Mononuclear cell (primary cell): ENCODE data around the gene AGR3. TPM values are rescaled to one million over a fixed set of nuclear protein-coding genes. Genes with fewer than 3 reads are reported as not detected.
A peak's percentile ranks its signal among the peaks of the same experiment; 100 is the strongest.
"Not testable (repeated sequence)": the region's sequence is repeated elsewhere in the genome, so short reads cannot be mapped to it uniquely, and the experiment has no call there.

Source experiments
- H3K27me3 ChIP-seq: 2 replicates; pipeline ENCODE4 v1.6.0; 2011; ENCODE audit warnings: low read length, control low read depth; ENCODE audit not compliant: insufficient read depth
- H3K4me1 ChIP-seq: 2 replicates; pipeline ENCODE4 v1.5.1; 2011; ENCODE audit warnings: mild to moderate bottlenecking, low read length, control low read depth; ENCODE audit not compliant: insufficient read depth
- H3K4me3 ChIP-seq: 2 replicates; pipeline ENCODE4 v1.5.1; 2011; ENCODE audit warnings: mild to moderate bottlenecking, low read length, moderate library complexity
- H3K9me3 ChIP-seq: 2 replicates; pipeline ENCODE4 v1.5.1; 2011; ENCODE audit warnings: low read depth, mild to moderate bottlenecking, control low read depth, low read length
- total RNA-seq: library from RNA; depleted of rRNA; stranded (reverse); fragments of >200 nt; gene quantifications from one replicate; pipeline ENCODE4 v1.2.3, GENCODE V29; 2012

The AGR3 gene
- total RNA-seq, 1 donor = not detected

- H3K9me3 ChIP-seq = no peaks in the 10 kb centered on the region
- no peak overlapping the region for H3K4me3 ChIP-seq
- H3K4me1 ChIP-seq = no peaks in the 10 kb centered on the region
- no peaks in the 10 kb centered on the region for H3K27me3 ChIP-seq
These were observed 14.5 kb downstream of the AGR3 start for GRCh38 chr7:16867328-16867727.

DNA sequence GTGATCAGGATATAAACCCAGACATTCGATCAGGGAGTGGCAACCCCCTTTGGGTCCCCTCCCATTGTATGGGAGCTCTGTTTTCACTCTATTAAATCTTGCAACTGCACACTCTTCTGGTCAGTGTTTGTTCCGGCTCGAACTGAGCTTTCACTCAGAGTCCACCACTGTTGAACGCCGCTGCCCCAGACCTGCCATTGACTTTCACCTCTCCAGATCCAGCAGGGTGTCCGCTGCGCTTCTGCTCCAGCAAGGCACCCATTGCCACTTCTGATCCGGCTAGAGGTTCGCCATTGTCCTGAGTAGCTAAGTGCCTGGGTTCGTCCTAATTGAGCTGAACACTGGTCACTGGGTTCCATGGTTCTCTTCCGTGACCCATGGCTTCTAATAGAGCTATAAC, 28.6 kb downstream of the AGR3 start:
- H3K4me3 ChIP-seq, H3K27me3 ChIP-seq, H3K9me3 ChIP-seq: not testable (repeated sequence)
- H3K4me1 ChIP-seq = peaks cover 12% of the 10 kb centered on the region

DNA sequence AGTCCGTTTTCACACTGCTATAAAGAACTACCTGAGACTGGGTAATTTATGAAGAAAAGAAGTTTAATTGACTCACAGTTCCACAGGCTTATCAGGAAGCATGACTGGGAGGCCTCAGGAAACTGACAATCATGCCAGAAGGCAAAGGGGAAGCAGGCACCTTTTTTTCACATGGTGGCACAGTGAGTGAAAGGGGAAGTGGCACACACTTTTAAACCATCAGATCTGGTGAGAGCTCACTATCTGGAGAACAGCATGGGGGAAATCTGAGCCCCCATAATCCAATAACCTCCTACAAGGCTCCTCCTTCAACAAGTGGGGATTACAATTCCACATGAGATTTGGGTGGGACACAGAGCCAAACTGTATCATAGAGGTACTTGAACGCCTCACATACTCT, 30.0 kb downstream of the AGR3 start:
- Histone ChIP-seq H3K27me3 (no peaks in the 10 kb centered on the region), H3K9me3 (no peaks in the 10 kb centered on the region), H3K4me1 (peaks cover 12% of the 10 kb centered on the region), H3K4me3 (no peak overlapping the region)

DNA sequence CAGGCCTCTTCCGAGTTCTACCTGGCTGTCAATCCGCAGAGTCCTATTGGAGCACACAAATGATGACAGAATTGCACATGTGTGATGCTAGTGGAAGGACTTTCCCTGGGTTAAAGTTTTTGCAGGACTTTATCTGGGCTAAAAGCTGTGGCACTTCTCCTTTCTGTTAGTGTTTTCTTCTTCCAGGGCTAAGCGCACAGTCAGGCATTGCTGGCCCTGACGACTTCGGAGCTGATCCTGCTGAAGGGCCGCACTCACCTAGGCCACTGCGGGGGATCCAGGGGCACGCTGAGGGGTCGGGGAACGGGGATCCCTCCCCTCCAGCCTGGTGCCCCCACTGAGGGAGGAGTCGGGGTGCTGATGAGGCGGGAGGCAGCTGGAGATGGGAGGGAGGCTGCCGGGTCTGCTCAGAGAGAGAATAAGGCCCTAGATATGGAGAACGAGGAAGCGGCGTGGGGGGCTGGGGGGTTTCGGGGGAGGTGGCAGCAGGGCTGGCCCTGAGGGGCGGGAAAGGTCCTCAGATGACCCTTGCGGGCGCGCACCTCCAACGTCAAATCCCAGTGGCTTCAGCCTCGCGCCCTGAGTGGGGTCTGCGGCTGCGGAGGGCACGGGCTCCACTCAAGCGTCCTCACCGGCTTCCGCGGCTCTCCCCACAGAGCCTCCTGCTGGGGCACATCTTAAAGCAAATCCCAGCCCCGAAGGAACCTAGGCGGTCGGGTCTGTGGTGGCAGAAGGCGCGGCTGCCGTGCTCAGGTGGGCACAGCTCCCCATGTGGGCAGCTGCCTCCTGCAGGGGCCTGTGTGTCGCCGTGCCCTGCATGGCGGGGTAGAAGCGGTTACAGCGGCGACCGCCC, 30.9 kb downstream of the AGR3 start:
- H3K4me1 ChIP-seq = peaks cover 12% of the 10 kb centered on the region
- H3K27me3 ChIP-seq = no peaks in the 10 kb centered on the region
- H3K4me3 ChIP-seq = peak overlapping the region; percentile 10
- no peaks in the 10 kb centered on the region for H3K9me3 ChIP-seq

DNA sequence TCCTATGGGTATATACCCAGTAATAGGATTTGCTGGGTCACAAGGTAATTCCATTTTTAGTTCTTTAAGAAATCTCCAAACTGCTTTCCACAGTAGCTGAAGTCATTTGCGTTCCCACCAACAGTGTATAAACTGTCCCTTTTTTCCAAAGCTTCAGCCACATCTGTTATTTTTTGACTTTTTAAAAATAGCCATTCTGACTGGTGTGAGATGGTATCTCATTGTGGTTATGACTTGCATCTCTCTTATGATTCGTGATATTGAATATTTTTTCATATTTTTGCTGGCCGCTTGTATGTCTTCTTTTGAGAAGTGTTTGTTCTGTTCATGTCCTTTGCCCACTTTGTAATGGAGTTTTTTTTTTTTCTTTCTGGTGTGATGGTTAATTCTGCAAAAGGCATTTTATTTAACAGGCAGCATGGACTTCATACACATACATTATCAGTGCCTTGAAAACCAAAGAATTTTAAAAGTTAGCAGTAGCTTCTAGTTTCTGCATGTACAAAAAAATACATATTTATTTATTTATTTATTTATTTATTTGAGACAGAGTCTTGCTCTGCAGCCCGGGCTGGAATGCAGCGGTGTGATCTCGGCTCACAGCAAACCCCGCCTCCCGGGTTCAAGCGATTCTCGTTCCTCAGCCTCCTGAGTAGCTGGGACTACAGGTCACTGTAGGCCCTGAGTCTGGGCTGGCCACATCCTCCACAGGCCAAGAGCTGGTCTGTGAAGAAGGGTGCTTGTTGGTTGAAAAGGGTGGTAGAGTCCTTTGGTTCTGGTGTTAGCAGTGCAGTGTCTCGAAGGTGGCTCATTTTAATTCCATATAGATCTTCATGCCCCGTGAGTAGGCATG, 32.3 kb downstream of the AGR3 start:
- H3K4me3 ChIP-seq = no peak overlapping the region
- no peaks in the 10 kb centered on the region for H3K27me3 ChIP-seq
- no peaks in the 10 kb centered on the region for H3K9me3 ChIP-seq
- peaks cover 12% of the 10 kb centered on the region for H3K4me1 ChIP-seq

GRCh38 chr7:16847381-16847860, 34.4 kb downstream of the AGR3 start:
- no peaks in the 10 kb centered on the region for H3K27me3 ChIP-seq
- no peak overlapping the region for H3K4me3 ChIP-seq
- H3K9me3 ChIP-seq = no peaks in the 10 kb centered on the region
- peaks cover 12% of the 10 kb centered on the region for H3K4me1 ChIP-seq

DNA sequence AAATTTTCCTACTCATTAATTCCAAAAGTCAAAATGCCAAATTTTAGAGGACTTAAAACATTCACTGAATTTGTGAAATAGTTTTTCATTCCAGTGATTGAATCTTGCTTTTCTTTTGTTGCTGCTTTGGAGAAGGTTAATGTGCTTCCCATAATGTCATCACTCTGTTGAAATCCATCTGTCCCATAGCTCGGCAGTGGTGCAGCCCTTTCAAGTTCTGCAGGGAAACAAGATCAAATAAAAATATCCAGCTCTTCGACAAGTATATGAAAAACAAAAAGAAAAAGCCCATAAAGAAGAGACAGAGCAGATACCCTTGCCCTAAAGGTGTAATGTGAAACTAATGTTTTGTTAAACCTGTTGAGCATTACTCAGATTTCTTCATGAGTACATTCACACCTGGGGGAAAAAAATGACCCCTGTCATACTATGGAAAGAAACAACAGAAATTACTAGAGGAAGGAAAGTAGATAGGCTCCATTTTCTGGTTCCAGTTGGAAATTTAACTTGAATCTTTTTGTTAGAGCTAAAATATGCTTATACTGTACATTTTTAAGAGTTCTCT, 35.1 kb downstream of the AGR3 start:
- Histone ChIP-seq H3K9me3 (no peaks in the 10 kb centered on the region), H3K4me3 (no peak overlapping the region), H3K4me1 (peaks cover 5% of the 10 kb centered on the region), H3K27me3 (no peaks in the 10 kb centered on the region)

DNA sequence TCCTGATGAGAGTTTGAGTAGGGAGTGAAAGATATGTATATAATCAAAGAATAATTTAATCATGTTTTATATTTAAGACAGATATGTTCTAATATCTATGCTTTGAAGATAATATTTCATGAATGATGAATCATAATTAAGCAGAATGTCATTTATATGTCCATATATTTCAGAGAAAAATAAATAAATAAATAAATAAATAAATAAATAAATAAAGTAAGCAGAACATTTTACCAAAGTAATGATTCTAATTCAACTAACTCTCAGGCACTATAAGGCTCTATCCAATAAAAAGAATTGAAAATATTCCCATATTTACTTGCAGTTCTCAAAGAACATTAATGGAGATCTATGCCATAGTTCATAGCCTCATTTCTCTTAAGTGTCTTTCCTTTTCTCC, 36.0 kb downstream of the AGR3 start:
- Histone ChIP-seq H3K9me3 (no peaks in the 10 kb centered on the region), H3K4me3 (no peak overlapping the region), H3K27me3 (no peaks in the 10 kb centered on the region), H3K4me1 (no peaks in the 10 kb centered on the region)

GRCh38 chr7:16841681-16842080, 40.1 kb downstream of the AGR3 start:
- Histone ChIP-seq H3K9me3 (no peaks in the 10 kb centered on the region), H3K4me3 (no peak overlapping the region), H3K27me3 (no peaks in the 10 kb centered on the region), H3K4me1 (no peaks in the 10 kb centered on the region)

- H3K27me3 ChIP-seq = no peaks in the 10 kb centered on the region
- H3K4me3 ChIP-seq = no peak overlapping the region
- no peaks in the 10 kb centered on the region for H3K9me3 ChIP-seq
- H3K4me1 ChIP-seq = no peaks in the 10 kb centered on the region
These were observed 41.7 kb downstream of the AGR3 start for GRCh38 chr7:16840094-16840493.

GRCh38 chr7:16839646-16840045, 42.1 kb downstream of the AGR3 start:
- Histone ChIP-seq H3K27me3 (no peaks in the 10 kb centered on the region), H3K4me1 (no peaks in the 10 kb centered on the region), H3K4me3 (no peak overlapping the region), H3K9me3 (no peaks in the 10 kb centered on the region)

DNA sequence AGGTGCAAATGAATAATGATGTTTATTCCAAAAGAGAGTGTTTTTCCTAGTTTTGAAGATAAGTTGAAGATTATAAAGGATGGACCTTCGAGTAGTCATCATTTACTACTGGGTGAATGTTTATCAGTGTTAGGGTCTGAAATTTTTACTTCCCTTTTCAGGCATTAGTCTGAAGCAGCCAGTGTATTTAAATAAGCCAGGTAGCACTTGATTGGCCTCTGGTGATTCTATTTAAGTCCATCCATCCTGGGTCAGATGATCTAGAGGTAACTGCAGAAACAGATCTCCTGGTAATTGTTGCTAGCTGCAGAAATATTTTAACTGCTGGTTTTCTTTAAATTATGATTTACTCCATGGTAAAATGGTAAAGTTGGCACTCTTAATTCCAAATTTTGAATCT, 42.9 kb downstream of the AGR3 start:
- no peak overlapping the region for H3K4me3 ChIP-seq
- H3K9me3 ChIP-seq = no peaks in the 10 kb centered on the region
- H3K4me1 ChIP-seq = no peaks in the 10 kb centered on the region
- no peaks in the 10 kb centered on the region for H3K27me3 ChIP-seq

DNA sequence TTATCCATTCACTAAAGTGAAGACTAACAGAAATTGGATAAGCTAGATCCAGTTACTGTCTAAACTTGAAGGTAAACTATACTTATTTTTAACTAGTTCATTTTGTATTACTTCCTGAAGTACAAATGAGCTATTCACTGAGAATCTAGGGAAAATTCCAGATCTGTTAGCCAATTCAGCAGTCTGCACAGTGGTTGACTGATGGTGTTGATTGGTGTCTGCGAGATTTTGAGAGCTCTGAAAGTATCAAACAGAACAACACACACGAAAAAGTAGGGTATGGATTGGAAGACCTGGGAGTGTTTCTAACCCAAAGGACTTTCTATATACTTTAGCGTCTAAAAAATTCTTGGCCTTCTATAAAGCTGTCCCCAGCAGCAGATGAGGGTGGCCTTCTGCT, 43.4 kb downstream of the AGR3 start:
- no peak overlapping the region for H3K4me3 ChIP-seq
- no peaks in the 10 kb centered on the region for H3K9me3 ChIP-seq
- H3K27me3 ChIP-seq = no peaks in the 10 kb centered on the region
- no peaks in the 10 kb centered on the region for H3K4me1 ChIP-seq

GRCh38 chr7:16836481-16836880, 45.3 kb downstream of the AGR3 start:
- Histone ChIP-seq H3K9me3 (no peaks in the 10 kb centered on the region), H3K27me3 (no peaks in the 10 kb centered on the region), H3K4me3 (no peak overlapping the region), H3K4me1 (no peaks in the 10 kb centered on the region)

- H3K4me1 ChIP-seq = no peaks in the 10 kb centered on the region
- H3K9me3 ChIP-seq = peaks cover 6% of the 10 kb centered on the region
- no peaks in the 10 kb centered on the region for H3K27me3 ChIP-seq
- H3K4me3 ChIP-seq = no peak overlapping the region
These were observed 48.4 kb downstream of the AGR3 start for GRCh38 chr7:16833373-16833772.
